Measurements from ENCODE around the gene ANGPTL2.

Gene ANGPTL2

GRCh38 chr9:127090341-127090985 lies 32.0 kb downstream of the ANGPTL2 start:
- no peak for TF ChIP-seq ZNF565 (CRISPR knock-in tag; conservative IDR thresholded peaks at IDR 0.05; ENCODE audit: low read depth)
- TF ChIP-seq OSR1 (CRISPR knock-in tag; IDR thresholded peaks at IDR 0.05), result no peak
- no peak for TF ChIP-seq CSRNP3 (CRISPR knock-in tag; IDR thresholded peaks at IDR 0.05)
- no peak for TF ChIP-seq ESRRG (CRISPR knock-in tag; IDR thresholded peaks at IDR 0.05)
- TF ChIP-seq ZNF70 (CRISPR knock-in tag; IDR thresholded peaks at IDR 0.05), result no peak
- no peak for TF ChIP-seq ZC3H10 (CRISPR knock-in tag; IDR thresholded peaks at IDR 0.05)
- TF ChIP-seq GLIS3 (CRISPR knock-in tag; IDR thresholded peaks at IDR 0.05), result no peak
- TF ChIP-seq ZFP3 (CRISPR knock-in tag; IDR thresholded peaks at IDR 0.05), result no peak
- no peak for ATAC-seq

DNA sequence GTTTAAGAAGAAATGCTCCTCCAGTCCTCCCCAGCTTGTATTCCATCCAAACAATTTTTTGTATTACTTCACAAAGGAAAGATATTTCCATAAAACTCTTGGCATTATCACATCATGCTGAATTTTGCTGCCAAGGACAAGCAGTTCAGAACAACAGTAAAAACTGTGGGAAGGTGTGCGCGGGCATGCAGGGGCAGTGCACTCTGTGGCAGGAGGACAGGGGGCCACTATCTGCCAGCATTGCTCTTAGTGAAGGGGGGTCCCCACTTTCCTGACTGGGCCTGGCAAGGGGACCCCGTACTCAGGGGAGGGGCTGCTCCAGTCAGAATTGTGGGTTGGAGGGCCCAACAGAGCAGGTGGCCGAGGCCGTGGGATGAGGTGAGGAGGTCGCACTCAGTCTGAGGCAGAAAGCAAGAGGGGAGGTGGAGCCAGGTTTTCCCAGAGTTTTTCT lies 32.8 kb downstream of the ANGPTL2 start:
- no peak for TF ChIP-seq CSDC2 (CRISPR knock-in tag; IDR thresholded peaks at IDR 0.05)
- TF ChIP-seq TCF4 (CRISPR knock-in tag; IDR thresholded peaks at IDR 0.05; ENCODE audit: borderline replicate concordance), result no peak
- TF ChIP-seq ZNF565 (CRISPR knock-in tag; conservative IDR thresholded peaks at IDR 0.05; ENCODE audit: low read depth), result no peak
- TF ChIP-seq RARB (CRISPR knock-in tag; IDR thresholded peaks at IDR 0.05), result no peak
- TF ChIP-seq ISL1 (CRISPR knock-in tag; IDR thresholded peaks at IDR 0.05), result no peak
- TF ChIP-seq ZFP30 (CRISPR knock-in tag; IDR thresholded peaks at IDR 0.05), result no peak
- TF ChIP-seq, protein P1, sequence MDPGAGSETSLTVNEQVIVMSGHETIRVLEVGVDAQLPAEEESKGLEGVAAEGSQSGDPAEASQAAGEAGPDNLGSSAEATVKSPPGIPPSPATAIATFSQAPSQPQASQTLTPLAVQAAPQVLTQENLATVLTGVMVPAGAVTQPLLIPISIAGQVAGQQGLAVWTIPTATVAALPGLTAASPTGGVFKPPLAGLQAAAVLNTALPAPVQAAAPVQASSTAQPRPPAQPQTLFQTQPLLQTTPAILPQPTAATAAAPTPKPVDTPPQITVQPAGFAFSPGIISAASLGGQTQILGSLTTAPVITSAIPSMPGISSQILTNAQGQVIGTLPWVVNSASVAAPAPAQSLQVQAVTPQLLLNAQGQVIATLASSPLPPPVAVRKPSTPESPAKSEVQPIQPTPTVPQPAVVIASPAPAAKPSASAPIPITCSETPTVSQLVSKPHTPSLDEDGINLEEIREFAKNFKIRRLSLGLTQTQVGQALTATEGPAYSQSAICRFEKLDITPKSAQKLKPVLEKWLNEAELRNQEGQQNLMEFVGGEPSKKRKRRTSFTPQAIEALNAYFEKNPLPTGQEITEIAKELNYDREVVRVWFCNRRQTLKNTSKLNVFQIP (CRISPR knock-in tag; IDR thresholded peaks at IDR 0.05; ENCODE audit: borderline replicate concordance, low read depth), result no peak
- no peak for TF ChIP-seq ZNF70 (CRISPR knock-in tag; IDR thresholded peaks at IDR 0.05)
- TF ChIP-seq PATZ1 (CRISPR knock-in tag; IDR thresholded peaks at IDR 0.05; ENCODE audit: borderline replicate concordance), result no peak
- TF ChIP-seq, protein P2, sequence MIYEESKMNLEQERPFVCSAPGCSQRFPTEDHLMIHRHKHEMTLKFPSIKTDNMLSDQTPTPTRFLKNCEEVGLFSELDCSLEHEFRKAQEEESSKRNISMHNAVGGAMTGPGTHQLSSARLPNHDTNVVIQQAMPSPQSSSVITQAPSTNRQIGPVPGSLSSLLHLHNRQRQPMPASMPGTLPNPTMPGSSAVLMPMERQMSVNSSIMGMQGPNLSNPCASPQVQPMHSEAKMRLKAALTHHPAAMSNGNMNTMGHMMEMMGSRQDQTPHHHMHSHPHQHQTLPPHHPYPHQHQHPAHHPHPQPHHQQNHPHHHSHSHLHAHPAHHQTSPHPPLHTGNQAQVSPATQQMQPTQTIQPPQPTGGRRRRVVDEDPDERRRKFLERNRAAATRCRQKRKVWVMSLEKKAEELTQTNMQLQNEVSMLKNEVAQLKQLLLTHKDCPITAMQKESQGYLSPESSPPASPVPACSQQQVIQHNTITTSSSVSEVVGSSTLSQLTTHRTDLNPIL (CRISPR knock-in tag; IDR thresholded peaks at IDR 0.05; ENCODE audit: low read depth), result no peak
- no peak for TF ChIP-seq SNAI2 (CRISPR knock-in tag; IDR thresholded peaks at IDR 0.05)
- no peak for TF ChIP-seq PPARA (CRISPR knock-in tag; IDR thresholded peaks at IDR 0.05; ENCODE audit: borderline replicate concordance)
- no peak for TF ChIP-seq OSR1 (CRISPR knock-in tag; IDR thresholded peaks at IDR 0.05)
- no peak for TF ChIP-seq TSHZ2 (CRISPR knock-in tag; IDR thresholded peaks at IDR 0.05)
- no peak for ATAC-seq

DNA sequence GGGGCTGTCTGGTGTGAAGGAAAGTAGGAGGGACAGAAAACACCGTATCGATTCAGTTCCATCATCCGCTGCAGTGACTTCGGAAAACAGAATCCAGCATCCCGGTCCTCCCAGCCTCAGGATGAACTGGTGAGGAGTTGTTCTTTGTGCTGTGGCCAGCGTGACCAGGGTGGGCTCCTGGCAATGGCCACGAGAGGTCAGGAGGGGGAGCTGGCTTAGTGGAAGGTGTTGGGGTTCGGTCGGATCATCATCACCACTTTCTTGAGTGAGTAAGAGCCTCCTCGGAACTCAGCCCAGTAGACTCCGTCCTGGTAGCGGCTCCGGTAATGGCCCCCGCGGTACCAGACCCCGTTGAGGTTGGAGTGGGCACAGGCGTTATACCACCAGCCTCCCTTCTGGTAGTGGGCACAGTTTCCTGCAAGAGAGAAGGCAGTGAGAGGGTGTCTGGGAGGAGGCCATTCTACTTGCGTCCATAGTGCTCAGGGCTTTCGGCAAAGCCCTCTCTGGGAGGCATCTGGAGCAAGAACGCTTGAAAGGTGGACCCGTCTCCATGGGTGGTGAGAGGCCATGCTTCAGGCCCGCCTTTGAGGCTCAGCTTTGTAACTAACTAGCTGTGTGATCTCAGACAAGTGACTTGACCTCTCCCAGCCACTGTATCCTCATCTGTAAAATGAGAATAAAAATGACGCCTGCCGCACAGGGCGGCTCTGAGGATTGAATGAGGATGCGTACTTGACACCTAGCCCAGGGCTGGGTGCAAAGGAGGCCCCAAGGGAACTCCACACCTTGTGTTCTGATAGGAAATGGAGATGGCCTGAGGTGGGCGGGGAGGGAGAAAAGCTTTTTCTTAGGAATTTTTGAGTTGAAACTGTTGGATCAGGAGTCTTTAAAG lies 33.5 kb downstream of the ANGPTL2 start:
- ATAC-seq, result no peak
- no peak for TF ChIP-seq TOX (CRISPR knock-in tag; IDR thresholded peaks at IDR 0.05; ENCODE audit: borderline replicate concordance)
- no peak for TF ChIP-seq PATZ1 (CRISPR knock-in tag; IDR thresholded peaks at IDR 0.05; ENCODE audit: borderline replicate concordance)
- no peak for TF ChIP-seq TSHZ2 (CRISPR knock-in tag; IDR thresholded peaks at IDR 0.05)
- TF ChIP-seq ARNTL (CRISPR knock-in tag; IDR thresholded peaks at IDR 0.05; ENCODE audit: borderline replicate concordance, low read depth), result no peak
